HEK293T (cell line): ENCODE data around the gene GDPD5.

ENCODE experiments used
- ARNT ChIP-seq: fragments of 450-650 bp; IDR thresholded peaks from 2 replicates; pipeline ENCODE4 v1.6.1; 2017; ENCODE audit warnings: mild to moderate bottlenecking
- BHLHE40 ChIP-seq: fragments of 450-650 bp; IDR thresholded peaks from 2 replicates; pipeline ENCODE4 v1.6.1; 2016; ENCODE audit warnings: mild to moderate bottlenecking, moderate library complexity, borderline replicate concordance
- FOXA1 ChIP-seq: fragments of 450-650 bp; IDR thresholded peaks from 2 replicates; pipeline ENCODE4 v1.6.1; 2016; ENCODE audit warnings: mild to moderate bottlenecking
- FOXK2 ChIP-seq: fragments of 450-650 bp; IDR thresholded peaks from 2 replicates; pipeline ENCODE4 v1.6.1; 2016; ENCODE audit warnings: mild to moderate bottlenecking
- FOXM1 ChIP-seq: fragments of 450-650 bp; IDR thresholded peaks from 2 replicates; pipeline ENCODE4 v1.6.1; 2017; ENCODE audit warnings: mild to moderate bottlenecking, borderline replicate concordance
- HDGF ChIP-seq: fragments of 450-650 bp; IDR thresholded peaks from 2 replicates; pipeline ENCODE4 v1.6.1; 2017; ENCODE audit warnings: antibody characterized with exemption, borderline replicate concordance
- L3MBTL2 ChIP-seq: fragments of 450-650 bp; conservative IDR thresholded peaks from 2 replicates; pipeline ENCODE4 v1.6.1; 2016; ENCODE audit warnings: mild to moderate bottlenecking
- LEF1 ChIP-seq: fragments of 450-650 bp; IDR thresholded peaks from 2 replicates; pipeline ENCODE4 v1.6.1; 2017; ENCODE audit warnings: mild to moderate bottlenecking, borderline replicate concordance
- NFRKB ChIP-seq: fragments of 450-650 bp; IDR thresholded peaks from 2 replicates; pipeline ENCODE4 v1.6.1; 2016; ENCODE audit warnings: mild to moderate bottlenecking, moderate library complexity
- PKNOX1 ChIP-seq: fragments of 450-650 bp; IDR thresholded peaks from 2 replicates; pipeline ENCODE4 v1.6.1; 2016
- SUZ12 ChIP-seq: fragments of 450-650 bp; IDR thresholded peaks from 2 replicates; pipeline ENCODE4 v1.6.1; 2016; ENCODE audit warnings: mild to moderate bottlenecking
- TARDBP ChIP-seq: fragments of 450-650 bp; IDR thresholded peaks from 2 replicates; pipeline ENCODE4 v1.6.1; 2016
- ZNF384 ChIP-seq: fragments of 450-650 bp; IDR thresholded peaks from 2 replicates; pipeline ENCODE4 v1.6.1; 2016

- TF ChIP-seq PKNOX1 = no peak
- TF ChIP-seq NFRKB = no peak
- TF ChIP-seq ARNT = no peak
- TF ChIP-seq SUZ12 = no peak
- no peak for TF ChIP-seq FOXA1
- no peak for TF ChIP-seq BHLHE40
- no peak for TF ChIP-seq ZNF384
- no peak for TF ChIP-seq L3MBTL2
- no peak for TF ChIP-seq FOXK2
- no peak for TF ChIP-seq HDGF
- TF ChIP-seq LEF1 = no peak
- TF ChIP-seq FOXM1 = no peak
- no peak for TF ChIP-seq TARDBP
These were observed 41.1 kb upstream of the GDPD5 start for GRCh38 chr11:75566763-75567279.
